A549 (cell line): ENCODE data around the gene CTDSPL. TPM values are rescaled to one million over a fixed set of nuclear protein-coding genes. Genes with fewer than 3 reads are reported as not detected.
A peak's percentile ranks its signal among the peaks of the same experiment; 100 is the strongest.

Experiments used
- ATAC-seq, 2 experiments: fragments of 200-7000 bp in 1 of 2; fragments of >200 bp in 1 of 2; cut with Nextera tagmentation in 1 of 2; cut with Tn5 transposase in 1 of 2; 3 replicates each; pipeline versions ENCODE4 v1.8.0 to v1.9.1; 2018 to 2020; ENCODE audit warnings: mild to moderate bottlenecking in 1 of 2, moderate library complexity in 1 of 2
- CTCF ChIA-PET: fragments of 300-600 bp; sonication (Branson Sonifier 250); formaldehyde crosslinking; extraction: SDS; loops from one replicate; lab custom pipeline; 2021; ENCODE audit warnings: antibody characterized with exemption, inconsistent platforms; lab: Yijun Ruan, JAX
- POLR2A ChIA-PET: fragments of 350-600 bp; formaldehyde crosslinking; extraction: SDS; loops from one replicate; lab custom pipeline; 2021; ENCODE audit warnings: antibody characterized with exemption, inconsistent platforms; lab: Yijun Ruan, JAX
- DNase-seq, 2 experiments: peaks; one replicate each; pipeline versions ENCODE4 v3.0.0 to v3.0.0-alpha.2; 2011 to 2016; ENCODE audit warnings: low read depth in 1 of 2, low spot score in 1 of 2
- FAIRE-seq: peaks from 2 replicates; lab custom pipeline; 2011; peaks lifted over from hg19 to GRCh38; lab: Jason Lieb, UNC
- H3K27ac ChIP-seq, 2 experiments: fragments of >200 bp; sonication (Bioruptor Twin); formaldehyde crosslinking; 3 replicates each; pipeline ENCODE4 v1.5.1; 2016 to 2017
- H3K4me1 ChIP-seq: fragments of >200 bp; sonication (Bioruptor Twin); formaldehyde crosslinking; 3 replicates; pipeline ENCODE4 v1.6.1; 2016
- H3K4me2 ChIP-seq: fragments of >200 bp; sonication (Bioruptor Twin); formaldehyde crosslinking; 3 replicates; pipeline ENCODE4 v1.6.1; 2016
- H3K4me3 ChIP-seq: fragments of >200 bp; sonication (Bioruptor Twin); formaldehyde crosslinking; 3 replicates; pipeline ENCODE4 v1.5.1; 2016
- H3K9me3 ChIP-seq: fragments of >200 bp; sonication (Bioruptor Twin); formaldehyde crosslinking; 3 replicates; pipeline ENCODE4 v1.6.1; 2016
- ATOH8 ChIP-seq: fragments of 250-450 bp; sonication (Bioruptor Pico); IDR thresholded peaks from 2 replicates; pipeline ENCODE4 v1.5.0; 2020; ENCODE audit warnings: low read depth, mild to moderate bottlenecking, moderate library complexity
- BHLHE40 ChIP-seq: IDR thresholded peaks from 2 replicates; pipeline ENCODE4 v1.6.1; 2012; ENCODE audit warnings: low read depth, low read length, inconsistent platforms
- CBX2 ChIP-seq: fragments of 200-600 bp; sonication (generic); IDR thresholded peaks from 2 replicates; pipeline ENCODE4 v1.6.1; 2016; ENCODE audit warnings: low read depth, mild to moderate bottlenecking, borderline replicate concordance
- CBX8 ChIP-seq: fragments of 200-600 bp; sonication (generic); IDR thresholded peaks from 2 replicates; pipeline ENCODE4 v1.6.1; 2016
- CEBPB ChIP-seq, 2 experiments: fragments of >200 bp in 1 of 2; sonication (Bioruptor Twin) in 1 of 2; formaldehyde crosslinking in 1 of 2; IDR thresholded peaks; 2 replicates each; pipeline ENCODE4 v1.6.1; 2012 to 2016
- ELK1 ChIP-seq: fragments of 150-350 bp; IDR thresholded peaks from 2 replicates; pipeline ENCODE4 v1.6.1; 2014; ENCODE audit warnings: low read depth, mild to moderate bottlenecking, low read length
- HDAC2 ChIP-seq: fragments of 200-600 bp; sonication (generic); IDR thresholded peaks from 2 replicates; pipeline ENCODE4 v1.6.1; 2016
- HMGXB4 ChIP-seq: fragments of 250-450 bp; sonication (Bioruptor Pico); IDR thresholded peaks from 2 replicates; pipeline ENCODE4 v1.5.0; 2021; ENCODE audit warnings: mild to moderate bottlenecking, moderate library complexity, borderline replicate concordance
- JUN ChIP-seq, 2 experiments: fragments of >200 bp; sonication (Bioruptor Twin); formaldehyde crosslinking; IDR thresholded peaks; 2 replicates in 1 of 2; 3 replicates in 1 of 2; pipeline ENCODE4 v1.6.1; 2016 to 2017
- JUNB ChIP-seq: fragments of >200 bp; sonication (Bioruptor Twin); formaldehyde crosslinking; IDR thresholded peaks from 2 replicates; pipeline ENCODE4 v1.6.1; 2016
- KDM1A ChIP-seq: fragments of 200-600 bp; sonication (generic); IDR thresholded peaks from 2 replicates; pipeline ENCODE4 v1.6.1; 2016; ENCODE audit warnings: low read depth, mild to moderate bottlenecking
- MAX ChIP-seq: IDR thresholded peaks from 2 replicates; pipeline ENCODE4 v1.6.1; 2012
- NFE2L2 ChIP-seq: fragments of 150-350 bp; conservative IDR thresholded peaks from 2 replicates; pipeline ENCODE4 v1.6.1; 2014; ENCODE audit warnings: low read length
- NR3C1 ChIP-seq: fragments of >200 bp; sonication (Bioruptor Twin); formaldehyde crosslinking; IDR thresholded peaks from 3 replicates; pipeline ENCODE4 v1.6.1; 2017
- PHF8 ChIP-seq: fragments of 200-600 bp; sonication (generic); IDR thresholded peaks from 2 replicates; pipeline ENCODE4 v1.6.1; 2016; ENCODE audit warnings: low read depth, mild to moderate bottlenecking, antibody characterized with exemption, moderate library complexity, borderline replicate concordance
- RAD21 ChIP-seq, 2 experiments: fragments of >200 bp in 1 of 2; sonication (Bioruptor Twin) in 1 of 2; formaldehyde crosslinking in 1 of 2; IDR thresholded peaks in 1 of 2; conservative IDR thresholded peaks in 1 of 2; 2 replicates in 1 of 2; 3 replicates in 1 of 2; pipeline ENCODE4 v1.6.1; 2012 to 2018; ENCODE audit warnings: inconsistent platforms in 1 of 2
- RNF2 ChIP-seq: fragments of 200-600 bp; sonication (generic); IDR thresholded peaks from 2 replicates; pipeline ENCODE4 v1.6.1; 2016; ENCODE audit warnings: low read depth, mild to moderate bottlenecking, antibody characterized with exemption, moderate library complexity, borderline replicate concordance
- SREBF2 ChIP-seq: fragments of 450-650 bp; IDR thresholded peaks from 2 replicates; pipeline ENCODE4 v1.6.1; 2014; ENCODE audit warnings: mild to moderate bottlenecking, moderate library complexity
- USF2 ChIP-seq: fragments of 450-650 bp; IDR thresholded peaks from 2 replicates; pipeline ENCODE4 v1.6.1; 2014; ENCODE audit warnings: antibody characterized with exemption
- ZC3H11A ChIP-seq: fragments of 450-650 bp; IDR thresholded peaks from 2 replicates; pipeline ENCODE4 v1.6.1; 2014; ENCODE audit warnings: antibody characterized with exemption, mild to moderate bottlenecking
- ZSCAN20 ChIP-seq: fragments of 250-450 bp; sonication (Bioruptor Pico); IDR thresholded peaks from 2 replicates; pipeline ENCODE4 v1.8.0; 2022; ENCODE audit warnings: mild to moderate bottlenecking, moderate library complexity
- WGBS: methylation state at CpG from one replicate; pipeline ENCODE4 v1.1.6; 2017; ENCODE audit errors: missing lambda C conversion rate; 5-methylcytosine and 5-hydroxymethylcytosine counted together
- polyA plus RNA-seq, 4 experiments: library from polyadenylated mRNA; depleted of rRNA in 3 of 4; stranded (reverse); fragments of >200 nt; fragmentation: RNase III in 1 of 4; extraction: RNeasy Plus Mini Kit Qiagen cat#74134 plus additional on column Dnase treatment in 1 of 4; gene quantifications; 2 replicates in 3 of 4; 3 replicates in 1 of 4; pipeline ENCODE4 v1.2.3, GENCODE V29; 2011 to 2017

CTDSPL gene
- polyA plus RNA-seq, 2 of the 4 experiments (the other 2 are of a cell fraction), result 9.9 to 35.1 TPM

GRCh38 chr3:38028621-38029361 is 167.1 kb downstream of the CTDSPL start:
- no peak for FAIRE-seq
- POLR2A ChIA-PET, result interaction anchor here (1.0 kb wide), 1 partner anchor 108 kb away, joined by 5 read pairs; the partner anchor contains the start of gene ACAA1
- no peak for ATAC-seq
- Histone ChIP-seq H3K27ac (peak overlapping the region; percentile 57 to 88; a peak in 5 of 6 replicates), H3K4me3 (peak overlapping the region; percentile 43), H3K9me3 (no peaks in the 10 kb centered on the region)
- TF ChIP-seq CBX8, result no peak
- TF ChIP-seq NFE2L2, result no peak
- TF ChIP-seq KDM1A, result no peak
- TF ChIP-seq RNF2, result no peak
- no peak for TF ChIP-seq ZC3H11A
- no peak for TF ChIP-seq JUN (IDR thresholded peaks at IDR 0.05)
- TF ChIP-seq HMGXB4 (CRISPR knock-in tag), result no peak
- no peak for TF ChIP-seq JUNB
- TF ChIP-seq, all 56 proteins: peak for 0
- H3K4me2 ChIP-seq, result peak overlapping the region; percentile 80
- CTCF ChIA-PET, result interaction anchor here (1.2 kb wide), 1 partner anchor 12 kb away, joined by 3 read pairs; no protein-coding TSS in a partner anchor
- DNase-seq, result no peak
- WGBS, result 87% methylated on average over 37 of the region's 45 CpGs
- peaks cover 33% of the 10 kb centered on the region for H3K4me1 ChIP-seq

GRCh38 chr3:38029400-38030125 is 167.9 kb downstream of the CTDSPL start, which contains the start of gene PLCD1:
Gene PLCD1 (minus strand): TSS chr3:38029642. CDS start chr3:38029539, 103 bp downstream.
- DNase-seq, result peak; percentile 28 to 36
- TF ChIP-seq ELK1, result no peak
- no peak for TF ChIP-seq JUNB
- no peak for TF ChIP-seq CEBPB (IDR thresholded peaks at IDR 0.05)
- no peak for TF ChIP-seq ATOH8 (CRISPR knock-in tag)
- no peak for TF ChIP-seq USF2
- TF ChIP-seq PHF8, result no peak
- no peak for TF ChIP-seq HDAC2
- no peak for TF ChIP-seq NFE2L2
- TF ChIP-seq NR3C1, result no peak
- no peak for TF ChIP-seq RAD21 (conservative IDR thresholded peaks at IDR 0.05 in 1 of 2, IDR thresholded peaks at IDR 0.05 in 1 of 2)
- TF ChIP-seq ZSCAN20, result no peak
- no peak for TF ChIP-seq BHLHE40
- TF ChIP-seq CBX2, result no peak
- TF ChIP-seq SREBF2, result no peak
- TF ChIP-seq MAX, result no peak
- WGBS, result 53% methylated on average over 30 of the region's 75 CpGs
- peak within 1 kb of the TSS; percentile 80 for H3K4me2 ChIP-seq
- H3K4me3 ChIP-seq, result peak within 1 kb of the TSS; percentile 43
- peak in 1 of 2 experiments; percentile 12; a peak in 3 of 6 replicates for ATAC-seq
- CTCF ChIA-PET, result interaction anchor here (1.0 to 1.2 kb wide), 2 partner anchors 11 to 269 kb away, joined by 3 to 4 read pairs; no protein-coding TSS in a partner anchor
- H3K27ac ChIP-seq, result peak within 1 kb of the TSS; percentile 68 to 88
- H3K9me3 ChIP-seq, result no peaks in the 10 kb centered on the region
- POLR2A ChIA-PET, result interaction anchor here (1.0 kb wide), 1 partner anchor 108 kb away, joined by 5 read pairs; the partner anchor contains the start of gene ACAA1
- H3K4me1 ChIP-seq, result peaks cover 33% of the 10 kb centered on the region
- FAIRE-seq, result no peak
